HG03457 (cell line): ENCODE measurements around the gene GPR158.

Experiments used
- ATAC-seq: cut with Tn5 transposase; IDR thresholded peaks from one replicate; pipeline ENCODE4 v1.9.1; 2021; ENCODE audit warnings: moderate number of reproducible peaks; ENCODE audit not compliant: unreplicated experiment

Gene GPR158

DNA sequence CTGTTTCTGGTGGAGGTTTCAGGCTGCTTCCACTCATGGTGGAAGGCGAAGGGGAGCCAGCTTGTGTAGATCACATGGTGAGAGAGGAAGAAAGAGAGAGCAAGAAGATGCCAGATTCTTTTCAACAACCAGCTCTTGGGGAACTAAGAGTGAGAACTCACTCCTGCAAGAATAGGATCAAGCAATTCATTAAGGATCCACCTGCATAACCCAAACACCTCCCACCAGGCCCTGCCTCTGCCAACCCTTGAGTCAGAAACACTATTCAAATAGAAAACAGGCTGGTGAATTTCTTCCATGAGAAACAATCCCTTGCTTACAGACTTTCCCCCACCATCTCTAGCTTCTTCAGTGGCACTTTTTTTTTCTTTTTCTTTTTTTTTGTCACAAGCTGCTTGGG lies 317.2 kb downstream of the GPR158 start:
- no peak for ATAC-seq

DNA sequence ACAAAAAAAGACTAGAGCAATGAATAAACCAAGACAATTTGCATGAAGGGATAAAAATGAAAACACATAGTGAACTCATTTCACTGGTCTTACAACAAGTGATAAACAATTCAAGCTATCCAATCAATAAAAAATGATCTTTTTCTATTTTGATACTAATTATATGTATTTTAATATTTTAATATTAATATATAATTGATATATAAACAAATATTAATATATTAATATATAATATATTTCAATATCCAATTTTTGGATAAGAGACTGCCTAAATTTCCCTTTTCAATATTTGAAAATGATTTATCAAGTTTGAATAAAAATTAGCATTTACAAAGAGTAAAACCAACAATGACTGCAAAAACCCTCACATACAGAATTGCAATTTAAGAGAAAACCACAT lies 317.9 kb downstream of the GPR158 start:
- ATAC-seq, result no peak

DNA sequence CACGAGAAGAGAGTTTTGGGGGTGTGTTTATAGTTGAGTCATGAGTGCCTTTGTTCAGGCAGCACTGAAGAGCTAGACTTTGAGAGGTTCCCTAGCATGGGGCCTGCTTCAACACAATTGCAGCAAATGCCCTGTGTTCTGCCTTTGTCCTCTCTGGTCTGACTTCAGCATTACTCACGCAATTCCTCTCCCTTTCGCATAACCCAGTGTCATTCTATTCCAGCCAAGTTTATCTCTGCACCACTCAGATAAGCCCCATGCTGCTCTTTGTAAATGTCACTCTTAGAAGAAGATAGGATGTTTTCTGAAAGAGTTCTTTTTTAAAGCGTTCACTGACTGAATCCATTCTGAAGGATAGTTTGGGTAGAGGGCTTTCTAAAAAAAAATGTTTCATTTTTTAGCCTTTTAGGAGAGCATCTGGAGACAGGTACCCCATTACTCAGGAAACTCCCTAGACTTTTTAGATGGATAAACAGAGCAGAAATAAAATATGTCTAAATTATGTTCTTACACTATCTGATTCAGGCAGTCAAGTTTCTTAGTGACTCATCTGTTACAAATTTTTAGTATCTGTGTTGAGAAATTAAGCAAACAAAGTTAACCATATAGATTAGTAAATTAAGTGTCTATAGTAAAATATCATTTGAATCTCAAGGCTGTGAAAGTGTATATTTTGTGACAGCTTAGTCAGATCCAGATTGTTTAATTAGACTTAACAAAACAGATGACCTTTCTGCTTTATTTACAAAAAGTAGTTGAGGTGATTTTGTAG lies 318.5 kb downstream of the GPR158 start:
- ATAC-seq, result no peak

DNA sequence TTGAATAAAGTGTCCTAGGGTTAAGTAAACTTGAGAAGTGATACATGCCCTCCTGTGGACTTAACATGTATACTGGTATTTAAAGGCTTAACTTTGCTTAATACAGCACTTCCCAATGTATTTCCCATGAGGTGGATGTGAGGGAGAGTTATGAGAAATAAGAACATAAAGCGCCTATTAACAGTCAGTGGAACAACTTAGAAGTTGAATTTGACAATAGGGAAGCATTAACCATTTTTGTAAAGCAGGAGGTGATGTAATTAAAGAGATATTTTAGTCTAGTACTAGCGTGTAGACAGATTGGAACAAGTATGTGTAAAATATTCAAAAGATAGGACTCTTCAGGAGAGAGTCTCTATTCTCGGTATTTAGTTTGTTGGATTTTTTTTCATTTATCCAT lies 322.4 kb downstream of the GPR158 start:
- no peak for ATAC-seq

DNA sequence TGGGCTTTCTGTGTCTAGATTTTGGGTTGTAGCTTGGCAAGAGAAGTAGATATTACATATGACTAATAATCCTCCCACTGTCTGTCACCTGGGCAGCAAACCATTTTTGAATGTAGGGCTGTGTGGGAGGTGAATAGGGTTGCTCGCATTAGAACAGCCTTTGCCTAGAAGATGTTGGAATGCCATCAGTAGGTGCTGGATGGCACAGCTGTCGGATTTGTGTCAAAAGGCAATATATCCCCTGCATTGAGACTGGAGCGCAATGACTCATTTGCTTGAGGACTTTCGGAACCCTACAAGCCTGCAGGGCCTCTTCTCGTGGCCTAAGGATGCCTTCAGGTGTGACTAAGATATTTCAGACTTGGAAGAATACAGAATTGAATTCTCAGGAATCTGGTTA lies 323.8 kb downstream of the GPR158 start:
- no peak for ATAC-seq

DNA sequence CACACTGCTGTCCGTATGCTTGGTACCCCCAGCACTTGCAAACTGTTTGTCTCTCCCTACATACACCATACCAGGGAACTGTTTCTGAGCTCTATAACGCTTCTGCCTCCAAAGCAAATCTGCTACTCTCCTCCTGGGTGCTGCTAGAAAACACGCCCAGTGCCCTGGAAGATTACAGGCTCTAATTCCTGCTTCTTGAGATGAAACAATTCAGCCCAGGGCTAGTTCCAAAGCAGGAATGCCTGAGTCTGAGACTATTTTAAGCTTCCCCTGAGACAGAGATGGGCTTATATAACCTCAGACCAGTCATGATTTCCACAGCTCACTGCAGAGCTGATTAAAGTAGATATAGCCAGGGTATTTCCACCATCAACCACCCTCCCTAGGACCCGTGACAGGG lies 327.1 kb downstream of the GPR158 start:
- no peak for ATAC-seq

DNA sequence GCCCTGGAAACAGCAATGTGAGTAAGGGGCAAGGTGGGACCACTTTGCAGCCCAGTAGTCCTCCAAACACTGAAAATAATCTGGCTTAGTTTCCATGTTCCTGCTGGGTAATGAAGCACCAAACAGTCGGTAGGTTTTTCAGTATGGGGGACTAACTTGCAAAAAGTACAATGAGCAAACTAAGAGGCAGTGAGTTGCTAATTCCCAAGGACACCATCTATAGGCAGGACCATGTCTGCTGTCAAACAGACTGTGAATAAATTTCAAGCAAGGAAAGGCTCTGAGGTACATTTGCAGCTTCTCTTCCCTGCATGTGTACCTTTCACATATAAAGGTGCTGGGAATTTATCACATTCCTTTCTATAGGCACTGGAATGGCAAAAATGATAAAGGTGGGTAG lies 327.7 kb downstream of the GPR158 start:
- ATAC-seq, result no peak

DNA sequence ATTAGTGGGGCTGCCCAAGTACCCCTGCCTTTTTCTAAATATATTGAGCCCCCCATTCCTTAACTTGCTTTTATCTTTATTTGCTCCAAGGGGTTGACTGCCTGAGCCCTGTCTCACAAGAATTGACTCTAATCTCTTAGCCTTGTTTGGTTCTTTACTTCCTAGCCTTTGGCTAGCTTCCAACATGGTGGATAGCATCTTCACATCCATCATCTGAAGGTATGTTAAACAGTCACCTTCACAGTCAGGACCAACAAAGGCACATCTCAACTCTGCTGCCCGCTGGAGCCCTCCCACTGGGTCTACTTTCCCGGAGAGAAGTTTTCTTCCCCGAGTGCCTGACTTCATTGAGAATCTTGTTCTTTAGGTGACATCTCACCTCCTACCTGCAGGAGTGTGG lies 329.5 kb downstream of the GPR158 start:
- no peak for ATAC-seq

DNA sequence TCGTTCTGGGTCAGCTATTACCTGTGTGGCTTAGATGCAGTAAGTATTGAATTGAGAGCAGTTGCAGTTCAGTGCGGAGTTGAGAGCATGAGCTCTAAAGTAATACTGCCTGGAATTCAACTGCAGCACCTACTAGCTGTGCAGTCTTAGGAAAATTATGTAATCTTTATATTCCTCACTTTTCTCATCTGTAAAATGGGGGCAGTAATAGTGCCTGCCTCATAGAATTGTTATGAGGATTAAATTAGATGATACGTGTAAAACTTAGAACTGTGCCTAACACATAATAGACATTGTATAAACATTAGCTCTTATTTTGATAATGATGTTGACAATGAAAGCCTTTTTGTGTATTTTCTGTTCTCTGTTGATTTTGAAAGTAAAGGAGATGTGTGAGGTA lies 330.0 kb downstream of the GPR158 start:
- no peak for ATAC-seq

DNA sequence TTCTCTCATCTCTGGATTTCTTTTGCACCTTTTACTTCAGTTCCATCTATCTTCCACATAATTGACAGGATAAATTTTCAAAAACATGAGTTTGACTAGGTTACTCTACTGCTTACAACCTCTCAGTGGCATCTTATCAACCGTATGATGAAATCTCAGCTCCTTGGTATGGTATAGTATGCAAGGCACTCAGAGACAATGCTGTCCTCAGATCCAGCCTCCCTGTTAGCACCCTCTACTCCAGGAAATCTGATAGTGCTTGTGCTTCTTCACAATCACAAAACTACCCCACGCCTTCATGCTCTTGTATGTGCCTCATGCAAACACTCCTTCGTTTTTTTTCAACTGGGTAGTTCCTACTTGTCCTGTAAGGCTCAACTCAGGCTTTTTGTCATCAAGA lies 330.7 kb downstream of the GPR158 start:
- no peak for ATAC-seq

DNA sequence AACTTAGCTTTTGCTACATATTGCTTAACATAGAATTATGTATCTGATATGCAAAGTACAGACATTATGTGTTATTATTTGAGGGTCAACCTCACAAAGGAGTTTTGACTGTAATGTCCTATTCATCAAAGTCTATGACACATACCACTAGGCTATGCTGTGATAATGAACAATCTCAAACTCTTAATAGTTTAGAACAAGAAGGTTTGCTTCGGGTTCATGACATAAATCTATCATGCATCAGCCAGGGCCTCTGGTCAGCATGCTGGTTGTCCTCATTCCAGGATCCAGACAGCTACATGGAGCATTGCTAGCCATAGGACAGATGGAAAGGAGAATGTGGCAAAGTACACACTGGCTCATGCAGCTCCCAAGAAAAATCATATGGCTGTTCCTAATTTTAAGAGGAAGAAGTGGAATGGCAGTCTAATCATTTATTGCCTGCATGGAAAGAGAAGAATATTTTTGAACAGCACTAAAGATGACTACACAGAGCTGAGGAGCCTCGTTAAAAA lies 332.1 kb downstream of the GPR158 start:
- ATAC-seq, result no peak

DNA sequence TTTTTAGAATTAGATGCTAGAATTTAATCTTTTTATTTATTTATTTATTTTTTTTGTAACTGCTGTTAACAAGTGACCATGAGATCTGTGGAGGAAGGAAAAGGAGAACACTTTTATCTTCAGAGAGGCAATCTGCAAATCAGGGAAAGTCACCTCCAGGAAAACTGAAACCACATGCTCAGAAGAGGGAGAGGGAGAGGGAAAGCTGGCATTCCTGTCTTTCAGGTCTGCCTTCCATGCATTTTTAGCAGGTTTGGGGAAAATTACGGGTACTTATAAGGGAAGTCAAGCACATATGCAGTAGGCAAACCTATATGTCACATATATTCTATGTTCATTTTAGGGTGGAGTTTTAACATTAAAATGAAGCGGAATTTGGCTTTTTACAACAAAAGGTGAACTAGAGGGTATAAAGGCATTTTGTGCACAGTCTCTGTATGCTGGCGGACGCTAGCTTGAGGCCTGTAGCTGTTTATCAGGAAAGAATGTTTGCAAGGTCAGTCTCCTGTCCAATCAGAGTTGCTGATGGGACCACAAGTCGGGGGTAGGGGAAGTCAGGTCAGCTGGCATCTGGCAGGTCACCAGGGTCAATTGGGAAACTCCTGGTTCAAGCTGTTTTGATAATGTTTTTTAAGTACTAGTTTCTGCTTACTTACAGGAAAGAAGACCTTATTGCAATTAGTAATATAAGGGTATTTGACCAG lies 333.5 kb downstream of the GPR158 start:
- no peak for ATAC-seq

DNA sequence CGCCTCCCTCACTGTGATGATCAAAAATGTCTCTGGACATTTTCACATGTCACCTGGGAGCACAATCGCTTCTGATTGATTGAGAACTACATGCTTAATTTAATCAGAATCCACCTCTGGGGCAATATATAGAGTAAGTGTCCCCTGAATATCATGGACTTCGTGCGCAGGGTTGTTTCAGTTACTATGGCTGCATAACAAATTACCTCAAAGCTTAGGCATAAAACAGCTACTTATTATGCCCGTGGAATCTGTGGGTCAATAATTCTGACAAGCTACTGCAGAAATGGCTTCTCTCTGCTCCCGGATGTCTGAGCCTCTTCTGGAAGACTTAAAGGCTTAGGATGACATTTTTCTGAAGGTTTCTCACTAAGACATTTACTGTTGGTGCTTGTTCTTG lies 334.4 kb downstream of the GPR158 start:
- ATAC-seq, result no peak

DNA sequence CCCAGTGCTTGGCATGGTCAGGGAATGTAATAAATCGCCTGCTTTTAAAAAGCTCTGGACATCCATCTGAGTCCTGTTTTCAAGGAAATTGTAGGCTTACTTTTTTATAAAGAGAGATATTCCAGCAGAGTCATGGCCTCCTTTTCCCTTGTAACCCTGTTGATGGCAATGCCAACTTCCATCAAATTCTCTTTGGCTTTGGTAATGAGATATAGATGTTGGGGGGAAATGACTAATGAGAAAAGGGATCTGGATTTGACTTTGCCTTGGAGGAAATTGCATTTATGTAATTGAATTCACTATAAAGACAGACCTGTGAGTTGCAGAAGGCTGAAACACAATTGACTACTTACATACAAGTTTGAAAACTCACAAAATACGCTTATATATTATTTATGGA lies 347.5 kb downstream of the GPR158 start:
- ATAC-seq, result no peak

DNA sequence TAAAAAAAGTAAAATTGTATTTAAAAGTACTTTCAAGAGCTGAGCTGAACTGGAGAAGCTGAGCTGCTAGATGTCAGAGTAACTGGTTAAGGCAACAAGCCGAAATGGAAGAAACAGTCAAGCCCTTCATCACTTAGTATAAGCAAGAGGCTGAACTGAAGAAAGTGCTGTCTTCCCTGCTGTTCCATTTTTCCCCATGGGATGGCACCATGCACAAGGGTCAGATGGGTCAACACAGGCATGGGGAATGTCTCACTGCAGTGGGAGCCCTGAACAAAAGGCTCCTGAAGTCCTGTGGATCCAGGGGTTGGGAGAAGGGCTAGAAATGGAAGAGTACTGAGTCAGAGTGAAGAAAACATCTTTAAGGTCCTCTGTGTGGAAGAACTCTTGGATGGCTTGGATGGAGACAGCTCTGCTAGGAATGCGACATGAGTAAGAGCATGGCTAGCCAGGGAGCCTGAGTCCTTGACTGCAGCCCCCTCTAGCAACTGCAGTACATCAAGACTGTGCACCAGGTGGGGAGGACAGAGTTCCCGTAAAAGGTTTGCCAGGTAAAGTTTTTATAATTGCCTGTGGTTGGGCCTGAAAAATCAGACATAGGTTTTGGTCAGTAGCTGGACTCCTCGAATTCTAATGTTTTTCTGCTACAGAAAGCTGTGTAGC lies 348.3 kb downstream of the GPR158 start:
- no peak for ATAC-seq

DNA sequence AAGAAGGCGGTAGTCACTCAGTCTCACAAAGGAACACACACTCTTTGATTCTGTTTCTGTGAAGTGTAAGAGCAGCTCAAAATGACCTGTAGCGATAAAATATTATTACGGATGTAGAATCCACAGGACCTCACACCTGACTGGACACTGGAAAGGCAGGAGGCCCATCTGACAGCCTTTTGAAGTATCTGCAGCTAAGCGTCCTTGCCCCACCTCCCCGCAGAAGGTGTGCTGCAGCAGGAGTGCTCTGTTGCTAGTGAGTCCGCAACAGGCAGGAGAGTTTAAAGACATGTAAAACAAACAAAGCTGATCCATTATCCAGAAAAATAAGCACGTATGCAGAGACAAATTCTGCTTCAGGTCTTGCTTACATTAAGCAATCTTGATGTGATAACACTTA lies 355.5 kb downstream of the GPR158 start:
- no peak for ATAC-seq

DNA sequence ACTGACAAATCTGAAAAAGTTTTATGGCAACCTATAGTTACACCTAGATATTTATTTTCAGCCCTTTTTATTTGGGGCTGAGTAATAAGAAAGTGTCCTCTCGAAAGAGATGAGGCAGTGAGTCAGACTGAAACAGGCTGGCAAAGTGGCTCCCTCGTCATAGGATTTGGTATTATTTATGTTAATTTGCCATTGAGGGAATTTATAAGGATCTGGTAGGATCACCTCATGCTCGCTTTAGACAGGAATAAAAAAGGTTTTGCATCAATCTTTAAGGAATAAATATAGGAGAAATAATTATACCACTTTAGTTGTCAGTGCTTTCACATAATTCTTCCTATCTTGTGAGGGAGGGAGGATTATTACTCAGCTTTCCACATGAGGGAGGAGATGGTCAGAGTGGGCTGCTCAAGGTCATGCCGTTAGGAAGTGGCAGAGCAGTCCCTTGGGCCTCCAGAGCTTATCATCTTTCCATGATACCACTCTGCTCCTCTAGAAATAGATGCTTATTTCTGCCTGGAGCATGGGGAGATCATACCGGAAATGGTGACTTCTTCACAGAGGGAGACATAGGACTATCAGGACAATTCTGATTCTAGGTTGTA lies 356.8 kb downstream of the GPR158 start:
- no peak for ATAC-seq

DNA sequence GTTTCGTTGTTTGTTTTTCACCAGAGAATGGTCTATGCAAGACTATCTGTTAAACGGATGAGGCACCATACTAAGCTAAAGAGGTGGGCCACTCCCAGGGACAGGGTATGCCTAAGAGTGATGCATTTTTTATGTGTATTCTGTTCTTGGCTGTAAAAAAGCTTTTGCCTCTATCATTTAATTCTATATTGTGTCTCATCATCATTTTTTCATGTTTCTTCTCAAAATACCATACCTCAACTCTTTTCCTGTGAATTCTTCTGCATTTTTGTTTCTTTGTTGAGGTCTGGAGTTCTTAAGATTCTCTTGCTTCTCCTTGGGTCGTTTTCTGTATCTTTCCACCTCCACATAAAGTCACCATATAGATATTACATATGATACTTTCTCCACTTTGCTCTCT lies 357.4 kb downstream of the GPR158 start:
- ATAC-seq, result no peak

DNA sequence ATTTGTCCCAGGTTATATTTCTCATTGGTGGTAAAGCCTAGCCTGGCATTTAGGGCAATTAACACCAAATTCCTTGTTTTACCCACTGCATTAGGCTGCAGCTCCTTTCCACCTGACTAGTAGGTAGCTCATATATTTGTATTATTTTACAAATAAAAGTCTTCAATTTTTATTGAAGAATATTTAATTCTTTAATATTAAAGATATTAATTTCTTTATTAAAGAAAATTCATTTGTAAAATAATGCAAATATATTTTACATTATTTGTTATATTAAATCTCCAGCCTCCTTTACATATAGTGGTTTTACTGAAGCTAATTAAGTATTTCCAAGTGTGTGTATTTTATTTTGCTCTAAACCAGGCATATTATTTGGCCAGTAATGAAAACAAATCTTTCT lies 361.2 kb downstream of the GPR158 start:
- ATAC-seq, result no peak

DNA sequence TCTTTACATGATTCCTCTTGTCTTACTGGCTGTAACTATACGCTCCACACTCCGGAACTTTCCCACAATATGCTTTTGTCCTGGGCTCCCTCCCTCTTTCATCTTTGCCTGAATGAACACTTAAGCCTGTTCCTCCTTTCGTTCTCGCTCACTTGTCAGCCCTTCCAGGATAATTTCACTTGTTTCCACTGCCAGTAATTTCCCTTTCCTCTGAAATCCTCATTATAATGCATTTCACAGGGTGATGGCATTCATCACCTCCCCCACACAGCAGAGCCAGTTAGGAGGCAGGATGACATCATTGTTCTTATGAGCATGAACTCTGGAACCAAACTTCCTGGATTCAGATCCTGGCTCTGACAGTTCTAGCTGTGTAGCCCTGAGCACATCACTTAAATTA lies 372.6 kb downstream of the GPR158 start:
- no peak for ATAC-seq

DNA sequence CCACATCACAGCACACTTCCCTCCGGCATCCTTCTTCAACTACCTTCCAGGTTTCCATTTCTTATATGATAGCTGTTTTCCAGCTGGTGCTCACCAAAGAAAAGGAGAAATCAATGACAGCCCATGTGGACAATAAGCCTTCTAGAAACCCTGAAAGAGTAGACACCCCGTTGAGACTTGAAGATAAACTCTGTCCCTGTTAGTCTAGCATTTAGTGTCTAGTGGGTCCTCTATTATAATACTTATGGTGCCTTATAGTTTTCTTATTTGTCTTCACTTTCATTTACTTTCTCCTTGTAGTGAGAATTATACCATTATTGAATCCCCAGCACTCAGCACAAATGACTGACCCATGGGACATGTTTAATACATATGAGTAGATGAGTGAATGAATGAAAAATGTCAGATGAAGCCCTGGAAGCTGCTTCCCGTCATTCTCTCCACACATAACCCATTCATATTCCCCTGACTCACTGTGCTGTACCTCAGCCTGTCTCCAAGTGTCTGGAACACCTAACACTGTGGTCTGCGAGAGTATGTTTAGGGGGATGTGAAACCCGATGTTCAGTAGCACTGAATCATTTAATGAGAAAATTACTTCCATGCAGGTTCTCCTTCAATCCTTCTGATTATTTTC lies 377.6 kb downstream of the GPR158 start:
- ATAC-seq, result no peak
